HepG2 (cell line): ENCODE results near the gene EBF4. TPM values are rescaled to one million over a fixed set of nuclear protein-coding genes. Genes with fewer than 3 reads are reported as not detected.

Experiments
- ATF2 ChIP-seq: sonication (generic); formaldehyde crosslinking; IDR thresholded peaks from 2 replicates; pipeline ENCODE4 v1.4.0; 2020; ENCODE audit warnings: missing genetic modification reagents
- ATF7-NPFF ChIP-seq: sonication (generic); formaldehyde crosslinking; IDR thresholded peaks from 2 replicates; pipeline ENCODE4 v1.8.1; 2023; ENCODE audit warnings: mild to moderate bottlenecking, low read depth, missing genetic modification reagents, moderate library complexity
- EED ChIP-seq: sonication (generic); formaldehyde crosslinking; IDR thresholded peaks from 2 replicates; pipeline ENCODE4 v1.5.0; 2020; ENCODE audit warnings: mild to moderate bottlenecking, missing genetic modification reagents
- GABPA ChIP-seq, 2 experiments: IDR thresholded peaks; 2 replicates each; pipeline ENCODE4 v1.6.1; 2011 to 2016; ENCODE audit warnings: low read depth in 2 of 2, low read length in 1 of 2, missing biosample characterization in 1 of 2, missing genetic modification characterization in 1 of 2
- HCFC1 ChIP-seq: fragments of 150-350 bp; IDR thresholded peaks from 2 replicates; pipeline ENCODE4 v1.6.1; 2014; ENCODE audit warnings: low read depth, low read length
- HOXA3 ChIP-seq: sonication (generic); formaldehyde crosslinking; IDR thresholded peaks from 2 replicates; pipeline ENCODE4 v1.5.0; 2020; ENCODE audit warnings: missing genetic modification reagents
- IRF2 ChIP-seq: IDR thresholded peaks from 2 replicates; pipeline ENCODE4 v1.6.1; 2018; ENCODE audit warnings: missing genetic modification reagents, missing compliant biosample characterization
- MAX ChIP-seq: IDR thresholded peaks from 2 replicates; pipeline ENCODE4 v1.6.1; 2012; ENCODE audit warnings: inconsistent platforms
- PHF21A ChIP-seq: sonication (generic); formaldehyde crosslinking; IDR thresholded peaks from 2 replicates; pipeline ENCODE4 v1.5.0; 2020; ENCODE audit warnings: mild to moderate bottlenecking, missing genetic modification reagents
- SIN3B ChIP-seq: fragments of 150-350 bp; IDR thresholded peaks from 2 replicates; pipeline ENCODE4 v1.6.1; 2014; ENCODE audit warnings: low read length
- SRSF4 ChIP-seq: fragments of 200-400 bp; formaldehyde crosslinking; IDR thresholded peaks from one replicate; pipeline ENCODE4 v1.6.1; 2018; ENCODE audit warnings: mild to moderate bottlenecking, low read depth, low read length, moderate library complexity; ENCODE audit not compliant: poor library complexity, severe bottlenecking
- THAP8 ChIP-seq: sonication (generic); formaldehyde crosslinking; IDR thresholded peaks from 2 replicates; pipeline ENCODE4 v1.5.1; 2020; ENCODE audit warnings: missing genetic modification reagents, mild to moderate bottlenecking, borderline replicate concordance
- ZBTB3 ChIP-seq: sonication (generic); formaldehyde crosslinking; IDR thresholded peaks from 2 replicates; pipeline ENCODE4 v1.4.0; 2020; ENCODE audit warnings: low read depth, mild to moderate bottlenecking, moderate library complexity, missing genetic modification reagents, borderline replicate concordance
- ZNF367 ChIP-seq: sonication (generic); formaldehyde crosslinking; IDR thresholded peaks from 2 replicates; pipeline ENCODE4 v1.4.0; 2020; ENCODE audit warnings: missing genetic modification reagents, borderline replicate concordance
- ZNF44 ChIP-seq: sonication (generic); formaldehyde crosslinking; IDR thresholded peaks from 2 replicates; pipeline ENCODE4 v1.5.1; 2020; ENCODE audit warnings: mild to moderate bottlenecking, missing genetic modification reagents
- ZNF83 ChIP-seq: sonication (generic); formaldehyde crosslinking; IDR thresholded peaks from 2 replicates; pipeline ENCODE4 v1.4.0; 2020; ENCODE audit warnings: missing genetic modification reagents, mild to moderate bottlenecking, borderline replicate concordance
- polyA plus RNA-seq, 8 experiments: library from polyadenylated mRNA; depleted of rRNA in 3 of 8; stranded (reverse) in 7 of 8; unstranded in 1 of 8; fragments of >200 nt; fragmentation: Illumina TruSeq in 4 of 8; extraction: Trizol in 4 of 8; gene quantifications; 2 replicates each; pipeline versions ENCODE4 v1.2.1 to v1.2.3, GENCODE V29; 2011 to 2016; ENCODE audit warnings: low read depth in 4 of 8, missing spikeins in 1 of 8, mixed read lengths in 1 of 8; ENCODE audit not compliant: insufficient read depth in 1 of 8
- total RNA-seq, 5 experiments: library from RNA; depleted of rRNA; stranded (reverse); fragments of >200 nt; fragmentation: Illumina TruSeq; extraction: Trizol; gene quantifications; 2 replicates each; pipeline ENCODE4 v1.2.3, GENCODE V29; 2016; ENCODE audit warnings: low read depth in 1 of 5
- TF ChIP-seq, protein P1 (sequence below): sonication (generic); formaldehyde crosslinking; IDR thresholded peaks from 2 replicates; pipeline ENCODE4 v1.9.0; 2021; ENCODE audit warnings: missing genetic modification reagents, borderline replicate concordance
- TF ChIP-seq, protein P2 (sequence below): sonication (generic); formaldehyde crosslinking; IDR thresholded peaks from 2 replicates; pipeline ENCODE4 v1.5.1; 2020; ENCODE audit warnings: mild to moderate bottlenecking, missing genetic modification reagents, moderate library complexity
- TF ChIP-seq, protein P3 (sequence below): sonication (generic); formaldehyde crosslinking; IDR thresholded peaks from 2 replicates; pipeline ENCODE4 v1.8.0; 2022; ENCODE audit warnings: missing genetic modification reagents, mild to moderate bottlenecking, borderline replicate concordance
- TF ChIP-seq, protein P4 (sequence below): sonication (generic); formaldehyde crosslinking; IDR thresholded peaks from 2 replicates; pipeline ENCODE4 v1.8.0; 2022; ENCODE audit warnings: low read depth, missing genetic modification reagents

EBF4 gene
- total and polyA plus RNA-seq, 2 of the 13 experiments (the other 11 are each of a cell fraction or from before 2014, with no cell fraction given), result 0.84 to 2.2 TPM

DNA sequence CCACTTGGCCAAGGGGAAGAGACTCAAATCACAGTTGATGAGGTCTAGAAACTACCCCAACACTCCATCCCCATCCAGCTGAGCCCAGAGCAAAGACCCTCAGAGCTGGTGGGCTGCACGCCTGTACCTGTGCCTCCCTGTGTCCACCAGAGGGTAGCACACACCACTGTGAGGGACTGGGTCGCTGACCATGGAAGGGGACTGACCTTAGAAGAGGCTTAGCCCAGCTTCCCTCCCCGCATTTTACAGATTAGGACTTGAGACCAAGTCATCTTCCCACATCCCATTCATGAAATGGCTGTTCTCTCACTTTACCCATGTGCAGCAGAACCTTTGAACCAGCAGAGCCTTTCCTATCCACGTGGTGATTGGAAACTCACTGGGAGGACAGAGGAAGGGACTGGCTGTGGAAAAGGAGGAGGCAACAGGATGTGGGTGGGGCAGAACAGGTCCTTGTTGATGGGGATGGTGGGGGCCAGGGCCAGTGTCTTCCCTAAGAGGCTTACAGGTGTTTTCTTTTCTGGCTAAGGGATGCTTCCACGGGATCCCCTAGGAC, 63.6 kb downstream of the EBF4 start (continued):
- TF ChIP-seq MAX (no peak; the same call in 1 of the 2 replicates), PHF21A (CRISPR knock-in tag) (no peak), SIN3B (no peak), ZNF83 (CRISPR knock-in tag) (peak; percentile 65; the same call in 1 of the 2 replicates), HCFC1 (0 out of 2 replicates have a peak, but pooled peaks have one; percentile 6), ATF2 (CRISPR knock-in tag) (no peak), THAP8 (CRISPR knock-in tag) (no peak), IRF2 (CRISPR knock-in tag) (0 out of 2 replicates have a peak, but pooled peaks have one; percentile 24), ATF7-NPFF (no peak), ZBTB3 (CRISPR knock-in tag) (no peak), ZNF367 (CRISPR knock-in tag) (no peak), ZNF44 (CRISPR knock-in tag) (no peak), SRSF4 (no peak), HOXA3 (CRISPR knock-in tag) (peak; percentile 40; the same call in 1 of the 2 replicates), EED (CRISPR knock-in tag) (0 out of 2 replicates have a peak, but pooled peaks have one; percentile 51), GABPA (IDR thresholded peaks at IDR 0.05; ENCODE audit: low read depth, low read length) (no peak), GABPA (CRISPR knock-in tag; IDR thresholded peaks at IDR 0.05; ENCODE audit: low read depth) (no peak)
- TF ChIP-seq, protein P1, sequence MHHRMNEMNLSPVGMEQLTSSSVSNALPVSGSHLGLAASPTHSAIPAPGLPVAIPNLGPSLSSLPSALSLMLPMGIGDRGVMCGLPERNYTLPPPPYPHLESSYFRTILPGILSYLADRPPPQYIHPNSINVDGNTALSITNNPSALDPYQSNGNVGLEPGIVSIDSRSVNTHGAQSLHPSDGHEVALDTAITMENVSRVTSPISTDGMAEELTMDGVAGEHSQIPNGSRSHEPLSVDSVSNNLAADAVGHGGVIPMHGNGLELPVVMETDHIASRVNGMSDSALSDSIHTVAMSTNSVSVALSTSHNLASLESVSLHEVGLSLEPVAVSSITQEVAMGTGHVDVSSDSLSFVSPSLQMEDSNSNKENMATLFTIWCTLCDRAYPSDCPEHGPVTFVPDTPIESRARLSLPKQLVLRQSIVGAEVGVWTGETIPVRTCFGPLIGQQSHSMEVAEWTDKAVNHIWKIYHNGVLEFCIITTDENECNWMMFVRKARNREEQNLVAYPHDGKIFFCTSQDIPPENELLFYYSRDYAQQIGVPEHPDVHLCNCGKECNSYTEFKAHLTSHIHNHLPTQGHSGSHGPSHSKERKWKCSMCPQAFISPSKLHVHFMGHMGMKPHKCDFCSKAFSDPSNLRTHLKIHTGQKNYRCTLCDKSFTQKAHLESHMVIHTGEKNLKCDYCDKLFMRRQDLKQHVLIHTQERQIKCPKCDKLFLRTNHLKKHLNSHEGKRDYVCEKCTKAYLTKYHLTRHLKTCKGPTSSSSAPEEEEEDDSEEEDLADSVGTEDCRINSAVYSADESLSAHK (CRISPR knock-in tag), result no peak
- TF ChIP-seq, protein P2, sequence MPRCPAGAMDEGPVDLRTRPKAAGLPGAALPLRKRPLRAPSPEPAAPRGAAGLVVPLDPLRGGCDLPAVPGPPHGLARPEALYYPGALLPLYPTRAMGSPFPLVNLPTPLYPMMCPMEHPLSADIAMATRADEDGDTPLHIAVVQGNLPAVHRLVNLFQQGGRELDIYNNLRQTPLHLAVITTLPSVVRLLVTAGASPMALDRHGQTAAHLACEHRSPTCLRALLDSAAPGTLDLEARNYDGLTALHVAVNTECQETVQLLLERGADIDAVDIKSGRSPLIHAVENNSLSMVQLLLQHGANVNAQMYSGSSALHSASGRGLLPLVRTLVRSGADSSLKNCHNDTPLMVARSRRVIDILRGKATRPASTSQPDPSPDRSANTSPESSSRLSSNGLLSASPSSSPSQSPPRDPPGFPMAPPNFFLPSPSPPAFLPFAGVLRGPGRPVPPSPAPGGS, result peak; percentile 43; the same call in 1 of the 2 replicates
- TF ChIP-seq, protein P3, sequence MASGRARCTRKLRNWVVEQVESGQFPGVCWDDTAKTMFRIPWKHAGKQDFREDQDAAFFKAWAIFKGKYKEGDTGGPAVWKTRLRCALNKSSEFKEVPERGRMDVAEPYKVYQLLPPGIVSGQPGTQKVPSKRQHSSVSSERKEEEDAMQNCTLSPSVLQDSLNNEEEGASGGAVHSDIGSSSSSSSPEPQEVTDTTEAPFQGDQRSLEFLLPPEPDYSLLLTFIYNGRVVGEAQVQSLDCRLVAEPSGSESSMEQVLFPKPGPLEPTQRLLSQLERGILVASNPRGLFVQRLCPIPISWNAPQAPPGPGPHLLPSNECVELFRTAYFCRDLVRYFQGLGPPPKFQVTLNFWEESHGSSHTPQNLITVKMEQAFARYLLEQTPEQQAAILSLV (CRISPR knock-in tag), result no peak
- TF ChIP-seq, protein P4, sequence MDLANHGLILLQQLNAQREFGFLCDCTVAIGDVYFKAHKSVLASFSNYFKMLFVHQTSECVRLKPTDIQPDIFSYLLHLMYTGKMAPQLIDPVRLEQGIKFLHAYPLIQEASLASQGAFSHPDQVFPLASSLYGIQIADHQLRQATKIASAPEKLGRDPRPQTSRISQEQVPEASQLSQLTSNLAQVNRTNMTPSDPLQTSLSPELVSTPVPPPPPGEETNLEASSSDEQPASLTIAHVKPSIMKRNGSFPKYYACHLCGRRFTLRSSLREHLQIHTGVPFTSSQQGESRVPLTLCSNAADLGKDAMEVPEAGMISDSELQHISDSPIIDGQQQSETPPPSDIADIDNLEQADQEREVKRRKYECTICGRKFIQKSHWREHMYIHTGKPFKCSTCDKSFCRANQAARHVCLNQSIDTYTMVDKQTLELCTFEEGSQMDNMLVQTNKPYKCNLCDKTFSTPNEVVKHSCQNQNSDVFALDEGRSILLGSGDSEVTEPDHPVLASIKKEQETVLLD, result no peak
